ENCODE measurements around the gene KLF11.

DNA sequence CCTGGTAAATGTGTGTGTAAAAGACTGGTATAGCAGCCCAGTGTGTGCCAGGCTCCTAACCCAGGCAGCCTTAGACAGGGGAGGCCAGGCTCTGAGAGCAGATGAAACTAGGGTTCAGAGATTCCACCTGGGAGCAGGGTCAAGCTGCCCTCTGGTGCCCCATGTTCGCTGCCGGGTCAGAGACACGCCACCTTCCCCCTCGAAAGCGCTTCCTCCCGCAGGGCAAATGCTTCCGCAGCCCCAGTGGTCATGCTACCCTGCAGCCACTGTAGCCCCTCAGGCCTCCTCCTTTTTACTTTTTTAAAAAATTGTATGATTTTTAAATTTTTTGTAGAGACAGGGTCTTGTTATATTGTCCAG is 10.6 kb upstream of the KLF11 start:
- TF ChIP-seq, protein P1, sequence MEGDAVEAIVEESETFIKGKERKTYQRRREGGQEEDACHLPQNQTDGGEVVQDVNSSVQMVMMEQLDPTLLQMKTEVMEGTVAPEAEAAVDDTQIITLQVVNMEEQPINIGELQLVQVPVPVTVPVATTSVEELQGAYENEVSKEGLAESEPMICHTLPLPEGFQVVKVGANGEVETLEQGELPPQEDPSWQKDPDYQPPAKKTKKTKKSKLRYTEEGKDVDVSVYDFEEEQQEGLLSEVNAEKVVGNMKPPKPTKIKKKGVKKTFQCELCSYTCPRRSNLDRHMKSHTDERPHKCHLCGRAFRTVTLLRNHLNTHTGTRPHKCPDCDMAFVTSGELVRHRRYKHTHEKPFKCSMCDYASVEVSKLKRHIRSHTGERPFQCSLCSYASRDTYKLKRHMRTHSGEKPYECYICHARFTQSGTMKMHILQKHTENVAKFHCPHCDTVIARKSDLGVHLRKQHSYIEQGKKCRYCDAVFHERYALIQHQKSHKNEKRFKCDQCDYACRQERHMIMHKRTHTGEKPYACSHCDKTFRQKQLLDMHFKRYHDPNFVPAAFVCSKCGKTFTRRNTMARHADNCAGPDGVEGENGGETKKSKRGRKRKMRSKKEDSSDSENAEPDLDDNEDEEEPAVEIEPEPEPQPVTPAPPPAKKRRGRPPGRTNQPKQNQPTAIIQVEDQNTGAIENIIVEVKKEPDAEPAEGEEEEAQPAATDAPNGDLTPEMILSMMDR (IDR thresholded peaks at IDR 0.05), result no peak
- TF ChIP-seq POLR2A (IDR thresholded peaks at IDR 0.05), result no peak
